Heart right ventricle (tissue), 16 donors: Measurements from ENCODE around the gene SPNS2. TPM values are rescaled to one million over a fixed set of nuclear protein-coding genes. Genes with fewer than 3 reads are reported as not detected.

ENCODE experiments used
- ATAC-seq, 8 donors: fragments of 200-7000 bp; cut with Tn5 transposase; one replicate each; pipeline ENCODE4 v1.9.1; 2020; ENCODE audit warnings: mild to moderate bottlenecking in 8 of 8, moderate library complexity in 8 of 8, moderate number of reproducible peaks in 1 of 8
- DNase-seq, 2 donors: peaks; one replicate each; pipeline ENCODE4 v3.0.0-alpha.2; 2020
- H3K27ac ChIP-seq, 10 donors: fragments of 200-600 bp; sonication (generic) in 2 of 10; one replicate each; pipeline versions ENCODE4 v1.5.0 to v1.8.0; 2020 to 2022; ENCODE audit warnings: mild to moderate bottlenecking in 3 of 10
- H3K27me3 ChIP-seq, 7 donors: fragments of 200-600 bp; one replicate each; pipeline ENCODE4 v1.8.0; 2021 to 2022; ENCODE audit warnings: mild to moderate bottlenecking in 2 of 7
- H3K36me3 ChIP-seq, 9 donors: fragments of 200-600 bp; sonication (generic) in 1 of 9; one replicate each; pipeline versions ENCODE4 v1.5.0 to v1.8.0; 2020 to 2022; ENCODE audit warnings: mild to moderate bottlenecking in 2 of 9
- H3K4me1 ChIP-seq, 9 donors: fragments of 200-600 bp; sonication (generic) in 1 of 9; one replicate each; pipeline versions ENCODE4 v1.5.0 to v1.8.0; 2020 to 2022; ENCODE audit warnings: mild to moderate bottlenecking in 4 of 9
- H3K4me3 ChIP-seq, 10 donors: fragments of 200-600 bp; sonication (generic) in 2 of 10; one replicate each; pipeline versions ENCODE4 v1.5.0 to v1.8.0; 2020 to 2022; ENCODE audit warnings: mild to moderate bottlenecking in 7 of 10, moderate library complexity in 2 of 10
- H3K9me3 ChIP-seq, 11 donors: fragments of 200-600 bp in 10 of 11; sonication (generic) in 2 of 11; one replicate each; pipeline versions ENCODE4 v1.5.0 to v1.8.0; 2013 to 2022; ENCODE audit warnings: mild to moderate bottlenecking in 2 of 11, control low read depth in 1 of 11, moderate library complexity in 1 of 11
- WGBS, 2 donors: extraction: QIAGEN DNeasy Blood & Tissue Kit; methylation state at CpG; one replicate each; pipeline ENCODE4 v1.1.7; 2013; ENCODE audit warnings: inconsistent platforms in 1 of 2; 5-methylcytosine and 5-hydroxymethylcytosine counted together
- intact Hi-C, 10 donors: fragments of 100-400 bp; cut with DNase I; formaldehyde crosslinking; loops; one replicate each; pipeline versions ENCODE4 v1.11.1 to v1.14.2; 2022
- polyA plus RNA-seq, 2 donors: library from polyadenylated mRNA; stranded (reverse); fragments of 200-250 nt; gene quantifications; one replicate each; pipeline ENCODE4 v1.2.3, GENCODE V29; 2013
- total RNA-seq, 10 donors: library from RNA; stranded (reverse); fragmentation: NEBNext Ultra II Directional in 3 of 10; extraction: Animal tissue kit (Norgen Biotek cat#: 25700) in 3 of 10; gene quantifications; one replicate each; pipeline versions ENCODE4 v1.2.1 to v1.2.4, GENCODE V29; 2021 to 2023
- TF ChIP-seq, protein P1 (sequence below), 9 donors: fragments of 200-600 bp; sonication (generic) in 2 of 9; IDR thresholded peaks; one replicate each; pipeline versions ENCODE4 v1.5.0 to v1.8.0; 2021 to 2022; ENCODE audit warnings: antibody characterized with exemption in 9 of 9, mild to moderate bottlenecking in 5 of 9, moderate library complexity in 1 of 9
- donor health status: Arrhythmogenic right ventricular cardiomyopathy.
- donor health status: ischemic (EF 13 %, LVEDD 7.1; RV severe dilation, severe dysfunction).
- donor health status: healthy with polysubstance abuse.
- donor health status: DM: no; HTN: yes; CAD: no.
- donor health status: DM: no; HTN: no; CAD: no.
- donor health status: ischemic (EF 25% LVEDD 6.9; RV normal size, moderate dysfunction).
- donor health status: ischemic (EF 25% LVEDD 5.7; RV mildly dilated, moderate dysfunction).
- donor health status: healthy.
- donor health status: DM: yes; HTN: yes; CAD: no.
- donor health status: Ischemic cardiomyopathy.
- donor health status: ischemic (EF 35%, LVEDD 5.7; RV mildly dilated, moderate dysfunction).
- donor health status: nonischemic (EF 11% LVEDD 7.7; RV severe dilation, severe dysfunction).
- donor health status: DM: yes; HTN: yes; CAD: no.
- donor health status: PGD.
- donor health status: ischemic (EF 29% LVEDD 5.4; RV normal size, mild dysfunction).
- donor health status: nonischemic (EF 23%, LVEDD 6.1; RV moderate dilation, normal function).

The SPNS2 gene
- total and polyA plus RNA-seq, 12 donors: 4.5 to 27.7 (median 9.8) TPM

DNA sequence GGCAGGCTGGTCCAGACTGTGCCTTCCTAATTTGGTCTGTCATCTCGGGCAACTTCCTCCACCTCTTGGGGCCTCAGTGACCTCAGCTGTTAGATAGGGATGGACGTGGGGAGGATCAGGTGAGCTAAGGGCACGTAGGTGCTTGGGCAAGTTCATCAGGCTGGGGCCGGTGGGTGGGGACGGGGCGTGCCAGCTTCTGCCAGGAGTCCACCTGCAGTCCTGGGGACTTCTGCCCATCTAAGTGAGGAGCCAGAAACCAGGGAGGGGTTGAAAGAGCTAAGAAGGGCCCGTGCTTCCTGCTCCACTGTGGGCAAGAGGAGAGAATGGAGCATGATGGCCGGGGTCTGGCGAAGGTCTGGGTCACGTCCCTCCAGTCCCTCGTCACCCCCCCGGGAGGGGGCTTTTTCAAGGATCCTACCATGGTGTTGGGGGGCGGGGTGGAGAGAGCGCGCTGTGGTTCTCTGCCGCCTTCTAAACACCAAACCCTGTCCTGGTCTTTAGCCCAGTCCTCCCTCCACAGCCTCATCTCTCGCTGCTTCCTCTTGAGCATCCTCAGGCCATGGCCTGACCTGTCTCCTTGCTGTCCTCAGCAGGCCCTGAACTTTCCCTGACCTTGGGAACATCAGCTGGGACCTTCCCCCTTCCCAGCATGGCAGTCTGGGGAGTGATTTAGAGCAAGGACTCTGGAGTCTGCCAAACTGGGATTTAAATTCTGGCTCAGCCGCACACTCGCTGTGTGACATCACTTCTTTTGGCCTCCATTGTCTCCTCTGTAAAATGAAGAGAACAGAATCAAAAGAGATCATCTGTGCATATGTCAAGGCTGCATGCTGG lies 21.6 kb downstream of the SPNS2 start:
- peaks cover 14 to 58% (median 44%) of the 10 kb centered on the region in 9 donors for H3K4me1 ChIP-seq
- peaks cover 0 to 3% (median 0%) of the 10 kb centered on the region in 9 donors for H3K36me3 ChIP-seq
- TF ChIP-seq, protein P1, sequence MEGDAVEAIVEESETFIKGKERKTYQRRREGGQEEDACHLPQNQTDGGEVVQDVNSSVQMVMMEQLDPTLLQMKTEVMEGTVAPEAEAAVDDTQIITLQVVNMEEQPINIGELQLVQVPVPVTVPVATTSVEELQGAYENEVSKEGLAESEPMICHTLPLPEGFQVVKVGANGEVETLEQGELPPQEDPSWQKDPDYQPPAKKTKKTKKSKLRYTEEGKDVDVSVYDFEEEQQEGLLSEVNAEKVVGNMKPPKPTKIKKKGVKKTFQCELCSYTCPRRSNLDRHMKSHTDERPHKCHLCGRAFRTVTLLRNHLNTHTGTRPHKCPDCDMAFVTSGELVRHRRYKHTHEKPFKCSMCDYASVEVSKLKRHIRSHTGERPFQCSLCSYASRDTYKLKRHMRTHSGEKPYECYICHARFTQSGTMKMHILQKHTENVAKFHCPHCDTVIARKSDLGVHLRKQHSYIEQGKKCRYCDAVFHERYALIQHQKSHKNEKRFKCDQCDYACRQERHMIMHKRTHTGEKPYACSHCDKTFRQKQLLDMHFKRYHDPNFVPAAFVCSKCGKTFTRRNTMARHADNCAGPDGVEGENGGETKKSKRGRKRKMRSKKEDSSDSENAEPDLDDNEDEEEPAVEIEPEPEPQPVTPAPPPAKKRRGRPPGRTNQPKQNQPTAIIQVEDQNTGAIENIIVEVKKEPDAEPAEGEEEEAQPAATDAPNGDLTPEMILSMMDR (IDR thresholded peaks at IDR 0.05): no peak
- H3K4me3 ChIP-seq: no peak overlapping the region
- H3K27ac ChIP-seq: peak overlapping the region; percentile 78 to 96 (median 90)
- H3K9me3 ChIP-seq: peaks cover 0 to 3% (median 0%) of the 10 kb centered on the region in 11 donors
- no peaks in the 10 kb centered on the region for H3K27me3 ChIP-seq
- 76 to 84% methylated on average over 19 of the region's 19 CpGs for WGBS, 2 donors
- DNase-seq: no peak
- no peak for ATAC-seq
- intact Hi-C loops: no loop called here

DNA sequence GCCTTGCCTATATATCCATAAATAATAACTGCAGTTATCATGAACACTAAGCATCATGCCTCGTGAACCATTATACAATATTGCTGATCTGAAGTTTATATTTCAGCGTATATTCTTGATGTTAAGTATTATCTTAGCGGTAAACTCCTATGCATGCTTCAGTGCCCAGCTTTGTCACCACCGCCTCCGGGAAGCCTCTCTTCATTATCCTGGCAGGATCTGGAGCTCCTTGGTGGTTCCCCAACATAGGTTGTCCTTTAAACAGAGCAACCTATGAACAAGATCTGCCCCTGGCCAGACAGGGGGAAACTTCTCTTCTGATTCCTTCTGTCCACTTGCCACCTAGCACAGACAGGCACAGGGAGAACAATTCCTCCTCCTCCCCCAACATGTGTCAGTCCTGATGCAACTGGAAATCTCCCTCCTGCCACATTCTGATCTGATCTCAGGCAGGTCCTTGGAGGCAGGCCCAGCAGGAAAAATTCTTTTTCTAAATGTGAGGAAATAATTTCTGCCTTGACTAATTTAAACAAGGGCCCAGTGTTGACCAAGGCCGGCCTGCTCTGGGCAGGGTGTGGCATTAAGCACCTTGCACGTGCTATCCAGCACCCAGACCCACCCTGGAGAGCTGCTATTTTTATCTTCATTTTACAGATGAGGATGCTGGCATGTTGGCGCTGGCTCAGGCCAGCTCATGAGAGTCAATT lies 22.4 kb downstream of the SPNS2 start:
- Histone ChIP-seq H3K9me3 (peaks cover 0 to 3% (median 0%) of the 10 kb centered on the region in 11 donors), H3K4me1 (peaks cover 14 to 58% (median 44%) of the 10 kb centered on the region in 9 donors), H3K27me3 (no peaks in the 10 kb centered on the region), H3K4me3 (no peak overlapping the region), H3K36me3 (peaks cover 0 to 8% (median 0%) of the 10 kb centered on the region in 9 donors), H3K27ac (peak overlapping the region; percentile 40 to 96 (median 86))
- intact Hi-C loops: no loop called here
- peak in 6 of 8 donors; percentile 32 to 59 (median 52) for ATAC-seq
- DNase-seq: no peak
- TF ChIP-seq, protein P1 (IDR thresholded peaks at IDR 0.05): no peak
- 74 to 75% methylated on average over 8 of the region's 8 CpGs for WGBS, 2 donors

DNA sequence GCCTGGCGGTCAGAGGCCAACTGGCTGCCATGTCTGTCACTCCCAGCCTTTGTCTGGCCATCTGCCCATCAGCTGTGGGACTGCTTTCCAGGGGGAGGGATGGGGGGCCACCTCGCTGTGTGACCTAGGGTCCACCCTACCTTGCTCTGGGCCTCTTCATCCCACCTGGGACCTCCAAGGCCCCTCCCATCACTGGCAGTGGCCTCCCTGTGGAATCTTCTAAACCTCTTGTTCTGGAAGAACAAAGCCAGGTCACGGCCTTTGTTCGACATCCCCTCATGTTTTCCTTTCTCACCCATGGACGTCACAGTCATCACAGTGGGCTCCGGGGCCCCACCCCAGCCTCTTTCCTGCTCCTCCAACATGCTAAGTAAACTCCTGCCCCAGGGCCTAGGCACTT lies 24.0 kb downstream of the SPNS2 start:
- Histone ChIP-seq H3K9me3 (peaks cover 0 to 2% (median 0%) of the 10 kb centered on the region in 11 donors), H3K27me3 (no peaks in the 10 kb centered on the region), H3K27ac (peak overlapping the region; percentile 7 to 96 (median 86)), H3K4me3 (no peak overlapping the region), H3K4me1 (peaks cover 14 to 70% (median 47%) of the 10 kb centered on the region in 9 donors), H3K36me3 (peaks cover 0 to 8% (median 0%) of the 10 kb centered on the region in 9 donors)
- WGBS, 2 donors: 69 to 72% methylated on average over 6 of the region's 6 CpGs
- peak in 1 of 2 donors; percentile 63 for DNase-seq
- intact Hi-C loops: loop anchor here in 1 of 10 donors (1.0 kb wide), 1 partner anchor 12 kb away; no protein-coding TSS in a partner anchor
- ATAC-seq: peak; percentile 24 to 75 (median 57)
- TF ChIP-seq, protein P1 (IDR thresholded peaks at IDR 0.05): no peak

DNA sequence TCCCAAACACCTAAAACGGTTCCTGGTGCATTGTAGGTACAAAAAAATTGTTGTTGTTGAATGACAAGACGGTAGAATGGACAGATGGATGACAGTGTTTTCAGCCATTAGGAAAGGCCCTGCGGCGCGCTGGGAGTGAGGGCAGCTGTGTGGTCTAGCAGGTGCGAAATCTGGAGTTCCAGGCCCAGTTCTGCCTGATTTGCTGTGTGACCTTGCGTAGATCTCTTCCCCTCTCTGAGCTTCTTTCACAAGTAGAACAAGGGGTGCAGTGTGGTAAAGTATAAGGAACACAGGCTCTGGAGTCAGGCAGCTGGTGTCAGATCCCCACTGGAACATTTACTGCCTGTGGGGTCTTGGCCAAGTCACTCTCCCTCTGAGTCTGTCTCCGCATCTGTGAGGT lies 25.3 kb downstream of the SPNS2 start:
- peaks cover 0 to 8% (median 0%) of the 10 kb centered on the region in 9 donors for H3K36me3 ChIP-seq
- no peak overlapping the region for H3K4me3 ChIP-seq
- no peaks in the 10 kb centered on the region for H3K27me3 ChIP-seq
- peak overlapping the region in 3 of 10 donors; percentile 9 to 96 (median 84) for H3K27ac ChIP-seq
- DNase-seq (no peak), ATAC-seq (no peak)
- peaks cover 13 to 75% (median 46%) of the 10 kb centered on the region in 9 donors for H3K4me1 ChIP-seq
- TF ChIP-seq, protein P1 (IDR thresholded peaks at IDR 0.05): no peak
- intact Hi-C loops: no loop called here
- H3K9me3 ChIP-seq: no peaks in the 10 kb centered on the region
- WGBS, 2 donors: 84 to 98% methylated on average over 8 of the region's 8 CpGs
